Suprapubic skin (tissue), 4 donors: ENCODE data around the gene LOXHD1. TPM values are rescaled to one million over a fixed set of nuclear protein-coding genes. Genes with fewer than 3 reads are reported as not detected.

Experiments
- DNase-seq, 2 donors: peaks; one replicate each; pipeline ENCODE4 v3.0.0-alpha.2; 2019; ENCODE audit warnings: low spot score in 2 of 2
- H3K27ac ChIP-seq: fragments of 200-600 bp; sonication (generic); one replicate; pipeline ENCODE4 v1.5.1; 2019
- H3K27me3 ChIP-seq: fragments of 200-600 bp; sonication (generic); one replicate; pipeline ENCODE4 v1.5.1; 2019
- H3K36me3 ChIP-seq: fragments of 200-600 bp; sonication (generic); one replicate; pipeline ENCODE4 v1.5.1; 2019
- H3K4me1 ChIP-seq: fragments of 200-600 bp; sonication (generic); one replicate; pipeline ENCODE4 v1.5.1; 2019
- H3K4me3 ChIP-seq: fragments of 200-600 bp; sonication (generic); one replicate; pipeline ENCODE4 v1.5.1; 2019; ENCODE audit warnings: mild to moderate bottlenecking
- H3K9me3 ChIP-seq: fragments of 200-600 bp; sonication (generic); one replicate; pipeline ENCODE4 v1.5.1; 2019
- EP300 ChIP-seq: sonication (generic); formaldehyde crosslinking; IDR thresholded peaks from one replicate; pipeline ENCODE4 v1.6.1; 2017; ENCODE audit warnings: antibody characterized with exemption
- POLR2A ChIP-seq, 2 donors: fragments of 450-650 bp; IDR thresholded peaks; one replicate each; pipeline ENCODE4 v1.6.1; 2017; ENCODE audit warnings: antibody characterized with exemption in 2 of 2, mild to moderate bottlenecking in 2 of 2, moderate library complexity in 2 of 2
- POLR2AphosphoS5 ChIP-seq, 3 donors: sonication (generic); formaldehyde crosslinking; IDR thresholded peaks; one replicate each; pipeline ENCODE4 v1.6.1; 2017; ENCODE audit warnings: antibody characterized with exemption in 3 of 3
- WGBS: methylation state at CpG from one replicate; pipeline ENCODE4 v1.1.5; 2018; 5-methylcytosine and 5-hydroxymethylcytosine counted together
- total RNA-seq, 4 donors: library from RNA; depleted of rRNA; stranded (reverse); fragments of >200 nt; gene quantifications; one replicate each; pipeline ENCODE4 v1.1.0, GENCODE V29; 2016
- TF ChIP-seq, protein P1 (sequence below), 2 donors: fragments of 200-600 bp in 1 of 2; fragments of 450-650 bp in 1 of 2; sonication (generic) in 1 of 2; IDR thresholded peaks; one replicate each; pipeline ENCODE4 v1.5.1; 2016 to 2019; ENCODE audit warnings: antibody characterized with exemption in 2 of 2, mild to moderate bottlenecking in 1 of 2, moderate library complexity in 1 of 2

LOXHD1 gene
- total RNA-seq, 4 donors from 2014 or later: 0.16 to 0.30 (median 0.18) TPM; not detected in 1

DNA sequence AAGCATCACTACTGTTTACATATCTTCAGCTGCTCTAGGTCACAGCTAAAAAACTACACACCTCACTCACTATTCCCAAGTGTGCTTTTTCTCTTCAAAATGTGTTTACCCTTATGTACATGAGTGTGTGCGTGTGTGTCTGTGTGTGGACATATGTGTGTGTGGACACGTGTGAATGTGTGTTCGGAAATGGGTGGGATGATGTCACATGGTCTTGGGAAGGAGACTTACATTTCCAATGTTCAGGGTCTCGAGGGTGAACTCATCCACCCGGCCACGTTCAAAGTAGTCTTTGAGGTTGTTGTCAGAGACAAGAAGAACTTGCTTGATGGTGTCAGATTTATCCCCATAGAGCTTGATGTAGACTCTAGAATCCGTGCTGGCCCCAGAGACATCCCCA is 87.8 kb downstream of the LOXHD1 start:
- Histone ChIP-seq H3K27ac (no peak overlapping the region), H3K27me3 (peaks cover 13% of the 10 kb centered on the region), H3K9me3 (no peaks in the 10 kb centered on the region), H3K36me3 (no peaks in the 10 kb centered on the region), H3K4me1 (no peaks in the 10 kb centered on the region), H3K4me3 (no peak overlapping the region)
- 85% methylated on average over 7 of the region's 7 CpGs for WGBS
- no peak for DNase-seq
- no peak for TF ChIP-seq POLR2AphosphoS5 (IDR thresholded peaks at IDR 0.05)
- TF ChIP-seq, protein P1, sequence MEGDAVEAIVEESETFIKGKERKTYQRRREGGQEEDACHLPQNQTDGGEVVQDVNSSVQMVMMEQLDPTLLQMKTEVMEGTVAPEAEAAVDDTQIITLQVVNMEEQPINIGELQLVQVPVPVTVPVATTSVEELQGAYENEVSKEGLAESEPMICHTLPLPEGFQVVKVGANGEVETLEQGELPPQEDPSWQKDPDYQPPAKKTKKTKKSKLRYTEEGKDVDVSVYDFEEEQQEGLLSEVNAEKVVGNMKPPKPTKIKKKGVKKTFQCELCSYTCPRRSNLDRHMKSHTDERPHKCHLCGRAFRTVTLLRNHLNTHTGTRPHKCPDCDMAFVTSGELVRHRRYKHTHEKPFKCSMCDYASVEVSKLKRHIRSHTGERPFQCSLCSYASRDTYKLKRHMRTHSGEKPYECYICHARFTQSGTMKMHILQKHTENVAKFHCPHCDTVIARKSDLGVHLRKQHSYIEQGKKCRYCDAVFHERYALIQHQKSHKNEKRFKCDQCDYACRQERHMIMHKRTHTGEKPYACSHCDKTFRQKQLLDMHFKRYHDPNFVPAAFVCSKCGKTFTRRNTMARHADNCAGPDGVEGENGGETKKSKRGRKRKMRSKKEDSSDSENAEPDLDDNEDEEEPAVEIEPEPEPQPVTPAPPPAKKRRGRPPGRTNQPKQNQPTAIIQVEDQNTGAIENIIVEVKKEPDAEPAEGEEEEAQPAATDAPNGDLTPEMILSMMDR (IDR thresholded peaks at IDR 0.05): no peak
- no peak for TF ChIP-seq EP300
- no peak for TF ChIP-seq POLR2A (IDR thresholded peaks at IDR 0.05)

DNA sequence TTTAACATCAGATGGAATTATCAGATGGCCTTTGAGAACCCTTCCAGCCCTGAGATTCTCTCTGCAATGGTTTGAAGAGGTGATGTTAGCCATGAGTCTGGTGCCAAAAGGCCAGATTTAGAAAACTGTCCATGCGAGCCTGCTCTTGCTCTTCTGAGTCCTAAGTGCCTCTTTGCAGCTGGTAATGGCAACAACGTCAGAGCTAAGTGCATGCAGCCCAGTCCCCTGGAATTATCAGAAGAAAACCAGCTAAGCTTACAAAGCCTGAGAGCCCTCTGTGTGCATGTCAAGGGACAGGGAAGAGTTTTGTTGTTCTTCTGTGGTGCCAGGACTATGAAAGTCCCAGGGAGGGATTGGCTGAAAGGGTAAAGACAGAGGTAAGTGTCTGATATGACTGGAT is 89.8 kb downstream of the LOXHD1 start:
- Histone ChIP-seq H3K27ac (no peak overlapping the region), H3K4me3 (no peak overlapping the region), H3K27me3 (peaks cover 13% of the 10 kb centered on the region), H3K36me3 (no peaks in the 10 kb centered on the region), H3K9me3 (no peaks in the 10 kb centered on the region), H3K4me1 (no peaks in the 10 kb centered on the region)
- DNase-seq: no peak
- 56% methylated on average over 2 of the region's 2 CpGs for WGBS
- TF ChIP-seq POLR2A (IDR thresholded peaks at IDR 0.05) (no peak), POLR2AphosphoS5 (IDR thresholded peaks at IDR 0.05) (no peak), EP300 (no peak)
- TF ChIP-seq, protein P1 (IDR thresholded peaks at IDR 0.05): no peak

DNA sequence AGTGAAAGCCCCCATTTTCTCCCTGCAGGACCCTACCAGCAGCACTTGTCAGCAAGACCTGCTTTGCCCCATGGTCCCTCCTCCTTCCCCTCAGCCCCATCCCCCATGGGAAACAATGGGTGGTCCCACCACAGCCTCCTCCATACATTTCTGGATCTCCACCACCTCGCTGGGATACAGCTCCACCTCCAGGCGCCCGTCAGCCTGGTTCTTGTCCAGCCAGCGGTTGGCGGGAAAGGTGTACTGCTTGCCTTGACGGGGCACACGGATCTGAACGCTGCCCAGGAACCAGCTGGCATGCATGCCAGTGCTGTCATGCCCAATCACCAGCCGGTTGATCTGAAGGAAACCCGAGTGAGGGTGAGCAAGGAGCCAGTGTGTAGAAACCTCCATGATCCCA is 90.9 kb downstream of the LOXHD1 start:
- Histone ChIP-seq H3K27ac (no peak overlapping the region), H3K36me3 (no peaks in the 10 kb centered on the region), H3K27me3 (peaks cover 13% of the 10 kb centered on the region), H3K4me1 (no peaks in the 10 kb centered on the region), H3K4me3 (no peak overlapping the region), H3K9me3 (no peaks in the 10 kb centered on the region)
- TF ChIP-seq POLR2AphosphoS5 (IDR thresholded peaks at IDR 0.05) (no peak), EP300 (no peak), POLR2A (IDR thresholded peaks at IDR 0.05) (no peak)
- TF ChIP-seq, protein P1 (IDR thresholded peaks at IDR 0.05): no peak
- DNase-seq: no peak
- WGBS: 83% methylated on average over 10 of the region's 10 CpGs

DNA sequence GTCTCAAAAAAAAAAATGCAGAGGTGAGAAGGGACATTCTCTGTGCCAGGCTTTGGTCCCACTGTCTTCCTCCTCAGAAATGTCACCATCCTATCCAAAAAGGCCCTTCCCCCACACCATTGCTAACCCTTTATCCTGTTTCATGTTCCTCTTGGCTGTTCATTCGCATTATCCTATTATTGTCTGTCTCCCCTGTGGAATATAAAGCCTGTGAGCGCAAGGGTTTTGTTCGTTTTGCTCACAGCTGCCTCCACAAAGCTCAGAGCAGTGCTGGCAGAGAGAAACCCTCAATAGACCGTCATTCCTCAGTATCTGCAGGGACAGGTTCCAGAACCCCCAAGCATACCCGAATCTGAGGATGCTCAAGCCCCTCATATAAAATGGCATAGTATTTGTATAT is 91.8 kb downstream of the LOXHD1 start:
- DNase-seq: no peak
- TF ChIP-seq EP300: no peak
- TF ChIP-seq POLR2A (IDR thresholded peaks at IDR 0.05): no peak
- no peak for TF ChIP-seq POLR2AphosphoS5 (IDR thresholded peaks at IDR 0.05)
- TF ChIP-seq, protein P1 (IDR thresholded peaks at IDR 0.05): no peak
- WGBS: 68% methylated on average over 5 of the region's 5 CpGs

DNA sequence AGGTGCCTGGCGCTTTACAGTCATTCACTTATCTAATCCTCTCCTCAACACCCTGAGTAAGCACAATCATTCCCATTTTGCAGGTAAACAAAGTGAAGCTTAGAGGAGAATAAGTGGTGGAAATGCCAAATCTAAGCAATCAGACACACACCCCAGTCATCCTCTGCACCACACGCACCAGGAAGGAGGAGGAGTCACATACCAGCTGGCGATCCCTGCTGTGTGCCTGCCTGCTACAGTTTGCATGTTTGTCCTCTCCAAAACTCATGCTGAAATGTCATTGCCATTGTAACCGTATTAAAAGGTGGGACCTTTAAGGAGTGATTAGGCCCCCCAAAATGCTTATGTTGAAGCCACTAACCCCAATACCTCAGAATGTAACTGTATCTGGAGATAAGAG is 93.7 kb downstream of the LOXHD1 start:
- 62% methylated on average over 4 of the region's 4 CpGs for WGBS
- DNase-seq: no peak
- H3K4me1 ChIP-seq: no peaks in the 10 kb centered on the region
- no peak overlapping the region for H3K27ac ChIP-seq
- H3K4me3 ChIP-seq: no peak overlapping the region
- H3K27me3 ChIP-seq: peaks cover 13% of the 10 kb centered on the region
- H3K9me3 ChIP-seq: no peaks in the 10 kb centered on the region
- no peaks in the 10 kb centered on the region for H3K36me3 ChIP-seq
- no peak for TF ChIP-seq EP300
- TF ChIP-seq POLR2A (IDR thresholded peaks at IDR 0.05): no peak
- no peak for TF ChIP-seq POLR2AphosphoS5 (IDR thresholded peaks at IDR 0.05)
- TF ChIP-seq, protein P1 (IDR thresholded peaks at IDR 0.05): no peak

More for the DNA sequence above, 91.8 kb downstream of the LOXHD1 start:
- Histone ChIP-seq H3K27ac (no peak overlapping the region), H3K9me3 (no peaks in the 10 kb centered on the region), H3K4me1 (no peaks in the 10 kb centered on the region), H3K4me3 (no peak overlapping the region), H3K36me3 (no peaks in the 10 kb centered on the region), H3K27me3 (peaks cover 13% of the 10 kb centered on the region)
